ENCODE measurements around the gene H1-8.
"Not testable (repeated sequence)": the region's sequence is repeated elsewhere in the genome, so short reads cannot be mapped to it uniquely, and the experiment has no call there.

The H1-8 gene

DNA sequence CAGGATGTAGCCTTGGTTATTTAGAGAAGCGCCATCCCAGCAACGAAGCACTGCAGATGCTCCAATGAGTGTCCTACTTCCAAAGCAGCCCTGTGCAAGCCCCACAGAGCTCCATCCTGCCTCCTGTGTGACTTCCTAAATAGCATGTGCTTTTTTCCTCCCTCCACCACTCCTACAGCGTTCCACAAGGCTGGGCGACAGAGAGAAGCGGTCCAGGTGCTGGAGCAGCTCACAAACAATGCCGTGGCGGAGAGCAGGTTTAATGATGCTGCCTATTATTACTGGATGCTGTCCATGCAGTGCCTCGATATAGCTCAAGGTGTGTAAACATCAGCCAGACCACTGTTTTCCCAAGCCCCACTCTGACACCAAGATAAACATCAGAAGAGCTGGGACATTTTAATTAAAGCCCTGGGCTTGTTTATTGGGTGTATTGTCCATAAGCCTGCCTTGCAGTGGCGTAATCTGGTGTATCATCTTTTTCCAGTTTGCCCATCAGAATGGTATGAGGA is 36.7 kb upstream of the H1-8 start:
- Mint-ChIP-seq H3K4me3 (no peak overlapping the region), H3K9me3 (no peaks in the 10 kb centered on the region), H3K27ac (no peak overlapping the region), H3K4me1 (peaks cover 21% of the 10 kb centered on the region), H3K27me3 (ENCODE audit: low read depth, poor library complexity) (peaks cover 4% of the 10 kb centered on the region), H3K36me3 (ENCODE audit: low read depth) (peaks cover 28% of the 10 kb centered on the region)
- DNase-seq, result no peak
- TF ChIP-seq, protein P1, sequence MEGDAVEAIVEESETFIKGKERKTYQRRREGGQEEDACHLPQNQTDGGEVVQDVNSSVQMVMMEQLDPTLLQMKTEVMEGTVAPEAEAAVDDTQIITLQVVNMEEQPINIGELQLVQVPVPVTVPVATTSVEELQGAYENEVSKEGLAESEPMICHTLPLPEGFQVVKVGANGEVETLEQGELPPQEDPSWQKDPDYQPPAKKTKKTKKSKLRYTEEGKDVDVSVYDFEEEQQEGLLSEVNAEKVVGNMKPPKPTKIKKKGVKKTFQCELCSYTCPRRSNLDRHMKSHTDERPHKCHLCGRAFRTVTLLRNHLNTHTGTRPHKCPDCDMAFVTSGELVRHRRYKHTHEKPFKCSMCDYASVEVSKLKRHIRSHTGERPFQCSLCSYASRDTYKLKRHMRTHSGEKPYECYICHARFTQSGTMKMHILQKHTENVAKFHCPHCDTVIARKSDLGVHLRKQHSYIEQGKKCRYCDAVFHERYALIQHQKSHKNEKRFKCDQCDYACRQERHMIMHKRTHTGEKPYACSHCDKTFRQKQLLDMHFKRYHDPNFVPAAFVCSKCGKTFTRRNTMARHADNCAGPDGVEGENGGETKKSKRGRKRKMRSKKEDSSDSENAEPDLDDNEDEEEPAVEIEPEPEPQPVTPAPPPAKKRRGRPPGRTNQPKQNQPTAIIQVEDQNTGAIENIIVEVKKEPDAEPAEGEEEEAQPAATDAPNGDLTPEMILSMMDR (IDR thresholded peaks at IDR 0.05), result no peak

DNA sequence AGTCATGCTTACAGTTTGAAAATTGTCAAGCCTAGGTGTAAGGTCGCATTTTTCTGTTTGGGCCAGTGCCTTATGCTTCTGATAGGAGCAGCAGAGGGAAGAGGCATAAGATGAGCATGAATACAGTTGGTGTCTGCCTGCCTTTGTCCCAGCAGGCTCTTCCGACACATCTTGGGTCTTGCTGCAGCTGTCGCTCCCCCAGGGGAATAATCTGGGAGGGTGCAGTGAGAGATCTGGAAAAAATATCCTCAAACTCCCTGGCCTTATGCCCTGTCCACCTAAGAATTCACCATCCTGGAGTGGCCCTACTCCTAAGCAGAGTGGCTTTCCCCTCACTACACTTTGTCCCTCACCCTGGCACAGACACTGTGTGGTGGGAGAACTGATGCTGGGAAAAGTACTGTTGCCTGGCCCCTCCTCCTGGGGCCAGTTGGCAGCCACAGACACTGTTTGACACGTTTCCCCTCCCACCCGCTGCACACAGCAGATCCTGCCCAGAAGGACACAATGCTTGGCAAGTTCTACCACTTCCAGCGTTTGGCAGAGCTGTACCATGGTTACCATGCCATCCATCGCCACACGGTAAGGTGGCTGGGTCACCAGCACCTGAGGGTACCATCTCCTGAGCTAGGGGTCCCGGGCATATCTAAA is 35.7 kb upstream of the H1-8 start:
- Mint-ChIP-seq H3K9me3 (no peaks in the 10 kb centered on the region), H3K36me3 (ENCODE audit: low read depth) (peaks cover 38% of the 10 kb centered on the region), H3K27ac (no peak overlapping the region), H3K4me3 (no peak overlapping the region), H3K4me1 (peaks cover 12% of the 10 kb centered on the region), H3K27me3 (ENCODE audit: low read depth, poor library complexity) (peaks cover 4% of the 10 kb centered on the region)
- no peak for DNase-seq
- TF ChIP-seq, protein P1 (IDR thresholded peaks at IDR 0.05), result no peak

DNA sequence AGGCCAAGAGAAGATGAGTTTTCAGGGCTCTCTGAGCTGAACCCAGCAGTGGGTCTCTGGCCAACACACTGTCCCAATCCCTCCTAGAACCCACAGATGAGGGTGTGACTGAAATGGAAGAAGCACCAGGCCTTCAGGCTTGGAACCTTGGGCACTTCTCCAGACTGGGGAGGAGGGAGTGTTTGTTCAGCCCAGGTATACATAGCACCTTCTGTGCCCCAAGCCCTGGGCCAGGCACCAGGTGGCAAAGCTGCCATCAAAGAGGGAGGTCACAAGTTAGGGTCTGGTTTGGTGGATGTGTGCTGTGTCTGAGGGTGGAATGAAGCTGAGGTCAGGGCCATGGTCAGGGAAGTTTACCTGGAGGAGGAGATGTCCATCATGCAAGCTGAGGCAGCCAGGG is 30.4 kb upstream of the H1-8 start:
- Mint-ChIP-seq H3K27ac (no peak overlapping the region), H3K36me3 (ENCODE audit: low read depth) (peaks cover 34% of the 10 kb centered on the region), H3K4me1 (peaks cover 14% of the 10 kb centered on the region), H3K27me3 (ENCODE audit: low read depth, poor library complexity) (peaks cover 7% of the 10 kb centered on the region), H3K4me3 (no peak overlapping the region), H3K9me3 (no peaks in the 10 kb centered on the region)
- DNase-seq, result no peak
- TF ChIP-seq, protein P1 (IDR thresholded peaks at IDR 0.05), result no peak

DNA sequence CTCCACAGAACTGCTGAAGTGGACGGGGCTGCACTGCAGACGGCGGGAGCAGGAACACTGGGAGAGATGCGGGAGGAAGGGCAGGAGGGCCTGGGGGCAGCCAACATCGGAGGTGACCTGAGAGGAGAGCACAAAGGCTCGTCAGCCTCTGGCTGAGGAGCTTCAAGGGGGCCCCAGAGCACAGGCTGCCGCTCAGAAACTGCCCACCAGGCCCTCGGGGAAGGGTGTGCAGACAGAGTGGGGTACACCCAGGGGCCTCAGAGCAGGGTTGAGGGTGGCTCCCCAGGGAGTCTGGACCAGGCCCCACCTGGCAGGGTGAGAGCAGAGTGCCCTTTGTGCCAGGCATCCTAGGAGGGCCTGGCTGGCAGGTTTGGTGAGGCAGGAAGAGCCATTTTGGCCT is 29.3 kb upstream of the H1-8 start:
- Mint-ChIP-seq H3K27me3 (ENCODE audit: low read depth, poor library complexity) (peaks cover 4% of the 10 kb centered on the region), H3K36me3 (ENCODE audit: low read depth) (peaks cover 30% of the 10 kb centered on the region), H3K4me1 (peaks cover 14% of the 10 kb centered on the region), H3K4me3 (no peak overlapping the region), H3K9me3 (no peaks in the 10 kb centered on the region), H3K27ac (no peak overlapping the region)
- no peak for DNase-seq
- TF ChIP-seq, protein P1 (IDR thresholded peaks at IDR 0.05), result no peak

DNA sequence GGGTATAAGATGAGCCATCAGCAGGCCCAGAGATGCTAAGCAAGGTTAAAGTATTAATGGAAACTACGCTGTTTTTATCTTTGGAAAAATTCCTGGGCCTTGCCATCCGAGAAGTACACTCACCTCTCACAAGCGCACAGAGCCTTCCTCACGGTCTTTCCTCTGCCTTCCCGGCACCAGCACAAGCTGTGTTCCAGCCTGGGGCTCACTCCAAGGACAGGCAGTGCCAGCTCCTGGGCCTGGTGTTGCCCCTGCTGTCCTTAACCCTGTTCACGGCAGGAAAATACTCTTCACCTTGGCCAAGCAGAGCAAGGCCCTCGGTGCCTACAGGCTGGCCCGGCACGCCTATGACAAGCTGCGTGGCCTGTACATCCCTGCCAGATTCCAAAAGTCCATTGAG is 28.9 kb upstream of the H1-8 start:
- DNase-seq, result no peak
- TF ChIP-seq, protein P1 (IDR thresholded peaks at IDR 0.05), result no peak
- Mint-ChIP-seq H3K4me3 (no peak overlapping the region), H3K9me3 (no peaks in the 10 kb centered on the region), H3K4me1 (peaks cover 14% of the 10 kb centered on the region), H3K27ac (no peak overlapping the region), H3K36me3 (ENCODE audit: low read depth) (peaks cover 29% of the 10 kb centered on the region), H3K27me3 (ENCODE audit: low read depth, poor library complexity) (peaks cover 3% of the 10 kb centered on the region)

DNA sequence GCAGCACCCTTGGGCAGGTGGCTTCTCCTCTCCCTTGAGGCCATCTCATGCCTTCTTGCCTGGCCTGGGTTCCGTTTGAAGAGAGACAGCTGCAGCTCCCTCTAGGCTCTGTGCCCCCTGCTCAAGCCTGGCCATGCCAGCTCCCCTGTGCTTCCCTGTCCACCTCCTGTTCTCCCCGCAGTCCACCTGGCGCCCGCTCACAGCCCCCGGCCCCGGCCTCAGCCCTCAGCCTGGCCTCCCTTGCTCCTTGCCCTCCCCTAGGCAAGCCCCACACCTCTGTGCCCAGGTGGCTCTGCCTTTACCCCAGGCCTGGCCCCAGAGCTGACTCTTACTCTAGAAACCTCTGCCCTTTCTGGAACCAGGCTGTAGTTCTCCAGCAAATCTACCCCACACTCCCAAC is 28.4 kb upstream of the H1-8 start:
- H3K9me3 Mint-ChIP-seq, result no peaks in the 10 kb centered on the region
- H3K4me1 Mint-ChIP-seq, result peaks cover 14% of the 10 kb centered on the region
- H3K4me3 Mint-ChIP-seq, result no peak overlapping the region
- no peak overlapping the region for H3K27ac Mint-ChIP-seq
- TF ChIP-seq, protein P1 (IDR thresholded peaks at IDR 0.05), result no peak
- peaks cover 29% of the 10 kb centered on the region for H3K36me3 Mint-ChIP-seq (ENCODE audit: low read depth)
- peaks cover 3% of the 10 kb centered on the region for H3K27me3 Mint-ChIP-seq (ENCODE audit: low read depth, poor library complexity)
- no peak for DNase-seq

DNA sequence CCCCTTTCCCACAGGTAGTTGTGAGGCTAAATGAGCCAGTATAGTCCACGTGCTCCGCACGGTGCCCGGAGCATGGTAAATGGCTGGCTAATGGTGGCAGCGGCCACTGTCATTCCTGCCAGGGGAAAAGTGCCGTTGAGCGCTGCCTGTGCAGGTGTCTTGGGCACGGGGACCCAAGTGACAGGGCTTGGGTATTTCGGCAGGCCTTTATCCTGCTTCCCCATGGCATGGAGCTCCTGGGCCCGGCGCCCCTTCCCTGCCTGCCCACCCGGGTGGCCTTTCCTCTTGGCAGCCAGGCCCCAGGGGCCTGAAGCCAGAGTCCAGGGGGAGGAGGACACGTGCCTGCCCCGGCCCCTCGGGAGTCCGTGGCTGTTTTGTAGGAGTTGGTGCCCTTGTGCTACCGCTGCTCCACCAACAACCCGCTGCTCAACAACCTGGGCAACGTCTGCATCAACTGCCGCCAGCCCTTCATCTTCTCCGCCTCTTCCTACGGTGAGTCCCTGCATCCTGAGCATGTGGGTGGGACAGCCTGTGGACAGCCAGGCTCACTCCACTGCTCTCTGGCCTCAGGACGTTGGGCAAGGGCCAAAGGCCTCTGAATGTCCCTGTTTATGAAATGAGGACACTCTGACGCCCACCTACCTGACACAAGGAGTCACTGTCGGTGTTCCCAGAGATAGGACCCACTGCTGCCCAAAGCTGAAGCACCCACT is 27.7 kb upstream of the H1-8 start:
- H3K27me3 Mint-ChIP-seq (ENCODE audit: low read depth, poor library complexity); DNase-seq; H3K4me3 Mint-ChIP-seq; H3K9me3 Mint-ChIP-seq; H3K27ac Mint-ChIP-seq: not testable (repeated sequence)
- peaks cover 15% of the 10 kb centered on the region for H3K4me1 Mint-ChIP-seq
- peaks cover 29% of the 10 kb centered on the region for H3K36me3 Mint-ChIP-seq (ENCODE audit: low read depth)

DNA sequence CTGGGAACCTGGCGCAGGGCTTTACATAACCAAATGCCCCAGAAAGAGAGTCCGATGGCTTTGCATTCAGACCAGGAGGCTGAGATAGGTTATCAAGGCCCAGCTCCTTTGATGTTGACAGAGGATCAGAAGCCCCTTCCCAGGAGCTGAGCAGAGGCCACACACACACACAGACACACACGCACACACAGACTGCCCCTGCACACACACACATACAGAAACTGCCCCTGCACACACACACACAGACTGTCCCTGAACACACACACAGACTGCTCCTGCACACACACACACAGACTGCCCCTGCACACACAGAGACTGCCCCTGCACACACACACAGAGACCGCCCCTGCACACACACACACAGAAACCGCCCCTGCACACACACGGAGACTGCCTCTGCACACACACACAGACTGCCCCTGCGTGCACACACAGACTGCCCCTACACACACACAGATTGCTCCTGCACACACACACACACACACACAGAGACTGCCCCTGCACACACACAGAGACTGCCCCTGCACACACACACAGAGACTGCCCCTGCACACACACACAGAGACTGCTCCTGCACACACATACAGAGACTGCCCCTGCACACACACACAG is 27.0 kb upstream of the H1-8 start:
- H3K36me3 Mint-ChIP-seq (ENCODE audit: low read depth), result peaks cover 29% of the 10 kb centered on the region
- not testable (repeated sequence) for DNase-seq; H3K4me3 Mint-ChIP-seq; H3K9me3 Mint-ChIP-seq; H3K27me3 Mint-ChIP-seq (ENCODE audit: low read depth, poor library complexity)
- H3K4me1 Mint-ChIP-seq, result peaks cover 13% of the 10 kb centered on the region
- H3K27ac Mint-ChIP-seq, result peak overlapping the region; percentile 79
